ENCODE data around the gene CDSN.

CDSN gene

DNA sequence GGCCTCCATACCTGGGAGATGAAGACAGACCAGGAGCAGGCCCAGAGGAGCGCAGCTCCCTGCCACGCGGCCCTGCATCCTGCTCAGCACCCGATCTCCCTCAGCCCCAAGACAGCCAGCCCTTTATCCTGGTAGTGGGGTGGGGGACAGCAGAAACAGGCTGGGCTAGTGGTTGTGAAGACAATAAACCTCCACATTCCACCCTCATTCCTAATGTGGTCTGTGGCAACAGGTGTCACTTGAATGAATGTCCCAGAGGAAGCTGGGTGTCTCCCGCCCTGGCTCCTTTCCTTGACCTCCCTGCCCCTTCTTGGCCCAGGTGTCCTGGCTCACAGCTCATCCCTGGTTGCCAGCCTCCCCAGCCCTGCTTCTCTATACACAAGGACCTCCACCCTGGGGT, 7.8 kb downstream of the CDSN start, which contains the start of gene C6orf15:
C6orf15 (minus strand) TSS at position 98 of the 400 bp plus-strand sequence; CDS start at position 78, 20 bp downstream.
- no peaks in the 10 kb centered on the region for H3K4me1 ChIP-seq (ENCODE audit: control insufficient read depth in 1 of 2, insufficient read depth in 1 of 2, low read depth in 1 of 2, low read length in 1 of 2)
- H3K4me3 ChIP-seq (ENCODE audit: low read depth in 1 of 2, low read length in 1 of 2), result no peak within 1 kb of the TSS
- H3K9me3 ChIP-seq, result no peaks in the 10 kb centered on the region
- TF ChIP-seq, protein P1, sequence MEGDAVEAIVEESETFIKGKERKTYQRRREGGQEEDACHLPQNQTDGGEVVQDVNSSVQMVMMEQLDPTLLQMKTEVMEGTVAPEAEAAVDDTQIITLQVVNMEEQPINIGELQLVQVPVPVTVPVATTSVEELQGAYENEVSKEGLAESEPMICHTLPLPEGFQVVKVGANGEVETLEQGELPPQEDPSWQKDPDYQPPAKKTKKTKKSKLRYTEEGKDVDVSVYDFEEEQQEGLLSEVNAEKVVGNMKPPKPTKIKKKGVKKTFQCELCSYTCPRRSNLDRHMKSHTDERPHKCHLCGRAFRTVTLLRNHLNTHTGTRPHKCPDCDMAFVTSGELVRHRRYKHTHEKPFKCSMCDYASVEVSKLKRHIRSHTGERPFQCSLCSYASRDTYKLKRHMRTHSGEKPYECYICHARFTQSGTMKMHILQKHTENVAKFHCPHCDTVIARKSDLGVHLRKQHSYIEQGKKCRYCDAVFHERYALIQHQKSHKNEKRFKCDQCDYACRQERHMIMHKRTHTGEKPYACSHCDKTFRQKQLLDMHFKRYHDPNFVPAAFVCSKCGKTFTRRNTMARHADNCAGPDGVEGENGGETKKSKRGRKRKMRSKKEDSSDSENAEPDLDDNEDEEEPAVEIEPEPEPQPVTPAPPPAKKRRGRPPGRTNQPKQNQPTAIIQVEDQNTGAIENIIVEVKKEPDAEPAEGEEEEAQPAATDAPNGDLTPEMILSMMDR (IDR thresholded peaks at IDR 0.05), result no peak
- no peak within 1 kb of the TSS for H3K27ac ChIP-seq
- no peaks in the 10 kb centered on the region for H3K36me3 ChIP-seq
- H3K27me3 ChIP-seq, result peaks cover 39% of the 10 kb centered on the region

DNA sequence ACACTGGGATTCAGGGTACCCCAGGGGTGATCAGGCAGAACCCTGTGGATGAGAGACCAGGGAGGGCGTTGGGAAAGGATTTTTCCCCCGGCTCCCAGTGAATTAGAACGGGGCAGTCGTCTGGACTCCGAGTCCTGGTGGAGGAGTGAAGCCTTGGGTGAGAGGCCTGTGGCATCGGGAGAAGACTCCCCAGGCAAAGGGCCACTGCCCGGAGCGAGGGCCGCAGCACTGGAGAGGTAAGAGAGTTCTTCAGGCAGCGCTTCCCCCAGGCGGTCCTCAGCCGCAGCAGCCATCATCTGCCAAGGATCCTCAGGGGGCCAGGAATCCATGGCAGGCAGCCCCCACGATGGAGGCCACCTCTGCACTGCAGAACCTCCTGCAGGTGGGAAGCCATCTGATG, 8.5 kb downstream of the CDSN start:
- peaks cover 35% of the 10 kb centered on the region for H3K27me3 ChIP-seq
- no peaks in the 10 kb centered on the region for H3K9me3 ChIP-seq
- TF ChIP-seq, protein P1 (IDR thresholded peaks at IDR 0.05), result no peak
- H3K27ac ChIP-seq, result no peak overlapping the region
- H3K4me1 ChIP-seq (ENCODE audit: control insufficient read depth in 1 of 2, insufficient read depth in 1 of 2, low read depth in 1 of 2, low read length in 1 of 2), result no peaks in the 10 kb centered on the region
- no peaks in the 10 kb centered on the region for H3K36me3 ChIP-seq
- no peak overlapping the region for H3K4me3 ChIP-seq (ENCODE audit: low read depth in 1 of 2, low read length in 1 of 2)

DNA sequence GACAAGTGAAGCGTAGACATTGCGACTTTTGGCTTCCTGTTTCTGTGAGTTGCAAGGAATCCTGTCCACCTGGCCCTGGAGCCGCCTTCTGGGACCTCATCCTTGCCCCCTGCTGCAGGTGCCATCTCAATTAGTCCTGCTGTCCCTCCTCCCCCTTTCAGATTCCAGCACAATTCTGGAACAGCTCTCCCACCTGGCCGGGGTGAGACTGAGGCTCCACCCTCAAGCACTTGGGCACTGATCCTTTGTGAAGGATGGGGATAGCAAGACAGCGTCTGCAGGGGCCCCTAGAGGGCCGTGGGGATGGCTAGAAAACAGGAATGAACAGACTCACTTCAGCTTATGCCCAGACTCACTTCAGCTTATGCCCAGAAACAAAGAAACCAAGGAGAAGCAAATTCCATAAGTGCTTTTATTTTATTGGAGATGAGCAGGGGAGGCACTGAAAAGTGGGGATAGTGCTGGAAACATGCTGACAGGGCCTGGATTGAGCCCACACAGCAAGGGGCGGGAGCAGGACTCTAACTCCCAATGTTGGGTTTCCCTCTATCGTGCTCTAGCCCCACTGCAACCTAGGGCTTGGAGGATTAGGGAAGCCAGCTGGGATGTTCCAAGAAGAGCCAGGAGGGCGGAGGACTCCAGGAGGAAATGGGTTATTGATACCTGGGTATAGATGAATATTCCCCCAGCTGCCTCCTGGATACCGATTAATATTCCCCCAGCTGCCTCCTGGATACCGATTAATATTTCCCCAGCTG, 9.2 kb downstream of the CDSN start:
- Histone ChIP-seq H3K27ac (no peak overlapping the region), H3K4me1 (ENCODE audit: control insufficient read depth in 1 of 2, insufficient read depth in 1 of 2, low read depth in 1 of 2, low read length in 1 of 2) (no peaks in the 10 kb centered on the region), H3K36me3 (no peaks in the 10 kb centered on the region), H3K27me3 (peaks cover 33% of the 10 kb centered on the region), H3K9me3 (no peaks in the 10 kb centered on the region), H3K4me3 (ENCODE audit: low read depth in 1 of 2, low read length in 1 of 2) (no peak overlapping the region)
- TF ChIP-seq, protein P1 (IDR thresholded peaks at IDR 0.05), result no peak

DNA sequence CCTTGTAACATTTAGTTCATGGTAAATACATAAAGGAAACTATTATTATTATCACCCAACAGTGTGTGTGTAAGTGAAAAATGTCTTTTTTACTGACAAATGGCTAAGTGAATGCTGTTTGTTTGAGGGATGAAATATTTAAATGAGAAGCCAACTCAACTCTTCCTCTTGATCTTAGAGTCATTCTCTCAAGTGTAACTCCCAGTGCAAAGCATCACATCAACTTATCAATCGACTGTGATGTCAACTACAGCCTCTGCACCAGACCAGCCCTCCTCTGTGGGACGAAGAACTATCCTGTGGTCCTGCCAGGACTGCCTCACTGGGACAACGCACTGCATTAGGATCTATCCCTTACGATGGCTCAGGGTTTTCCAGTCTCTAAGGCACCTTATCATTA, 13.2 kb downstream of the CDSN start:
- no peaks in the 10 kb centered on the region for H3K36me3 ChIP-seq
- no peaks in the 10 kb centered on the region for H3K4me1 ChIP-seq (ENCODE audit: control insufficient read depth in 1 of 2, insufficient read depth in 1 of 2, low read depth in 1 of 2, low read length in 1 of 2)

DNA sequence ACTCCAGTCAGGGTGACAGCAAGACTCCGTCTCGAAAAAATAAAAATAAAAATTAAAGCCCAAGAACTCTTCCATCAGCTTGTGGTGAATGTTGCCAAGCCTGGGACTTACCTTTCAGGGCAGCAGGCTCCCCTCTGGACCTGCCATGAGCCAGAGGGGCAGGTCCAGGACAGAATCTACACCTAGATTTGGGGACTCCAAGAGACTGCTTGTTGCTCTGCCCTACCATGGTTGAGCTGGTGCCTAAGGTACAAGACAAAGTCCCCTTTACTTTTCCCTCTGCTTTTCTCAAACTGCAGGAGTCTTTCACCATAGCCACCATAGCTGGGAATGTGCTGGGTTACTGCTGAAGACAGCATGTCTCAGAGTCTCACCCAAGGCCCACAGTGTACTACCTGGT, 17.1 kb downstream of the CDSN start:
- Histone ChIP-seq H3K9me3 (no peaks in the 10 kb centered on the region), H3K36me3 (no peaks in the 10 kb centered on the region), H3K27me3 (no peaks in the 10 kb centered on the region), H3K4me3 (ENCODE audit: low read depth in 1 of 2, low read length in 1 of 2) (no peak overlapping the region), H3K4me1 (ENCODE audit: control insufficient read depth in 1 of 2, insufficient read depth in 1 of 2, low read depth in 1 of 2, low read length in 1 of 2) (no peaks in the 10 kb centered on the region), H3K27ac (no peak overlapping the region)
- TF ChIP-seq, protein P1 (IDR thresholded peaks at IDR 0.05), result no peak

More for the DNA sequence above, 13.2 kb downstream of the CDSN start:
- Histone ChIP-seq H3K9me3 (no peaks in the 10 kb centered on the region), H3K4me3 (ENCODE audit: low read depth in 1 of 2, low read length in 1 of 2) (no peak overlapping the region), H3K27me3 (peaks cover 14% of the 10 kb centered on the region), H3K27ac (no peak overlapping the region)
- TF ChIP-seq, protein P1 (IDR thresholded peaks at IDR 0.05), result no peak
